GM23338 (cell line): Measurements from ENCODE around the gene DDX59. TPM values are rescaled to one million over a fixed set of nuclear protein-coding genes. Genes with fewer than 3 reads are reported as not detected.

Source experiments
- ATAC-seq: fragments of 200-7000 bp; cut with Tn5 transposase; 3 replicates; pipeline ENCODE4 v1.9.1; 2020
- DNase-seq: peaks from one replicate; pipeline ENCODE4 v3.0.0-alpha.2; 2015; ENCODE audit warnings: low spot score
- H2AFZ ChIP-seq: fragments of 200-600 bp; sonication (generic); 2 replicates; pipeline ENCODE4 v1.8.0; 2016; ENCODE audit warnings: antibody characterized with exemption, mild to moderate bottlenecking, moderate library complexity
- H3F3A ChIP-seq: fragments of 200-600 bp; sonication (generic); replicated peaks from 2 replicates; pipeline ENCODE4 v1.8.0; 2017; ENCODE audit warnings: antibody characterized with exemption, mixed run types, low read depth
- H3K27ac ChIP-seq: fragments of 200-600 bp; sonication (generic); 2 replicates; pipeline ENCODE4 v1.6.1; 2016; ENCODE audit warnings: low read depth
- H3K27me3 ChIP-seq: fragments of 200-600 bp; sonication (generic); 2 replicates; pipeline ENCODE4 v1.8.0; 2016; ENCODE audit warnings: mild to moderate bottlenecking, mixed run types, moderate library complexity; ENCODE audit not compliant: insufficient read depth
- H3K36me3 ChIP-seq: fragments of 200-600 bp; sonication (generic); 2 replicates; pipeline ENCODE4 v1.8.0; 2016; ENCODE audit warnings: mild to moderate bottlenecking; ENCODE audit not compliant: insufficient read depth
- H3K4me1 ChIP-seq: fragments of 200-600 bp; sonication (generic); 2 replicates; pipeline ENCODE4 v1.8.0; 2016; ENCODE audit warnings: mild to moderate bottlenecking, moderate library complexity; ENCODE audit not compliant: insufficient read depth
- H3K4me2 ChIP-seq: fragments of 200-600 bp; sonication (generic); 2 replicates; pipeline ENCODE4 v1.7.1; 2017; ENCODE audit warnings: mixed run types
- H3K4me3 ChIP-seq: fragments of 200-600 bp; sonication (generic); 2 replicates; pipeline ENCODE4 v1.6.1; 2016; ENCODE audit warnings: mixed run types
- H3K79me2 ChIP-seq: fragments of 200-600 bp; sonication (generic); replicated peaks from 2 replicates; pipeline ENCODE4 v1.8.0; 2017; ENCODE audit warnings: mild to moderate bottlenecking; ENCODE audit not compliant: insufficient read depth
- H3K9me2 ChIP-seq: fragments of 200-600 bp; sonication (generic); 2 replicates; pipeline ENCODE4 v1.8.0; 2017; ENCODE audit not compliant: insufficient read depth
- H4K20me1 ChIP-seq: fragments of 200-600 bp; sonication (generic); replicated peaks from 2 replicates; pipeline ENCODE4 v1.8.0; 2017; ENCODE audit warnings: mild to moderate bottlenecking; ENCODE audit not compliant: insufficient read depth
- H3K27ac Mint-ChIP-seq: 2 replicates; pipeline ENCODE4 v1.8.0; 2020; ENCODE audit warnings: inconsistent platforms, mild to moderate bottlenecking, moderate library complexity, mixed read lengths
- H3K27me3 Mint-ChIP-seq: 3 replicates; pipeline ENCODE4 v1.8.0; 2022; ENCODE audit warnings: low read depth, mild to moderate bottlenecking, moderate library complexity, mixed read lengths, inconsistent platforms; ENCODE audit not compliant: insufficient read depth, poor library complexity
- H3K36me3 Mint-ChIP-seq: 3 replicates; pipeline ENCODE4 v1.8.0; 2021; ENCODE audit warnings: low read depth, mild to moderate bottlenecking, inconsistent platforms, moderate library complexity, mixed read lengths
- H3K4me1 Mint-ChIP-seq: 3 replicates; pipeline ENCODE4 v1.8.0; 2020; ENCODE audit warnings: mild to moderate bottlenecking, inconsistent platforms, mixed read lengths
- H3K4me3 Mint-ChIP-seq: 3 replicates; pipeline ENCODE4 v1.8.0; 2021; ENCODE audit warnings: moderate library complexity, mild to moderate bottlenecking, inconsistent platforms, mixed read lengths
- H3K9me3 Mint-ChIP-seq: 3 replicates; pipeline ENCODE4 v1.8.0; 2020; ENCODE audit warnings: moderate library complexity, mild to moderate bottlenecking, inconsistent platforms, mixed read lengths
- CREB1 ChIP-seq: fragments of 250-450 bp; sonication (Bioruptor Pico); IDR thresholded peaks from 2 replicates; pipeline ENCODE4 v1.5.0; 2020; ENCODE audit warnings: low read depth, mild to moderate bottlenecking, moderate library complexity
- EZH2phosphoT487 ChIP-seq: fragments of 200-600 bp; sonication (generic); IDR thresholded peaks from one replicate; pipeline ENCODE4 v1.8.1; 2018; ENCODE audit warnings: antibody characterized with exemption; ENCODE audit not compliant: unreplicated experiment
- JUNB ChIP-seq: IDR thresholded peaks from one replicate; pipeline ENCODE4 v1.6.1; 2016; ENCODE audit warnings: antibody characterized with exemption; ENCODE audit not compliant: unreplicated experiment
- NANOG ChIP-seq: IDR thresholded peaks from 2 replicates; pipeline ENCODE4 v1.6.1; 2016; ENCODE audit warnings: antibody characterized with exemption, borderline replicate concordance
- REST ChIP-seq: IDR thresholded peaks from one replicate; pipeline ENCODE4 v1.6.1; 2018; ENCODE audit warnings: antibody characterized with exemption; ENCODE audit not compliant: unreplicated experiment
- STAT1 ChIP-seq: IDR thresholded peaks from one replicate; pipeline ENCODE4 v1.6.1; 2016; ENCODE audit warnings: antibody characterized with exemption; ENCODE audit not compliant: unreplicated experiment
- ZNF114 ChIP-seq: fragments of 250-450 bp; sonication (Bioruptor Pico); IDR thresholded peaks from 2 replicates; pipeline ENCODE4 v1.5.0; 2020; ENCODE audit warnings: mild to moderate bottlenecking, moderate library complexity
- ZNF331 ChIP-seq: fragments of 250-450 bp; sonication (Bioruptor Pico); IDR thresholded peaks from 2 replicates; pipeline ENCODE4 v1.5.0; 2020; ENCODE audit warnings: low read depth, mild to moderate bottlenecking, moderate library complexity
- polyA plus RNA-seq: library from polyadenylated mRNA; unstranded; fragments of >200 nt; fragmentation: Nextera tagmentation; extraction: Ambion mirVana; gene quantifications from 2 replicates; pipeline ENCODE4 v1.2.1, GENCODE V29; 2016
- total RNA-seq: library from RNA; depleted of rRNA; stranded (reverse); fragments of >200 nt; shearing (Covaris generic); gene quantifications from 2 replicates; pipeline ENCODE4 v1.2.3, GENCODE V29; 2014
- TF ChIP-seq, protein P1 (sequence below): fragments of 250-450 bp; sonication (Bioruptor Pico); IDR thresholded peaks from 2 replicates; pipeline ENCODE4 v1.5.0; 2020; ENCODE audit warnings: mild to moderate bottlenecking, moderate library complexity
- TF ChIP-seq, protein P2 (sequence below): IDR thresholded peaks from 2 replicates; pipeline ENCODE4 v1.6.1; 2016; ENCODE audit warnings: antibody characterized with exemption
- TF ChIP-seq, protein P3 (sequence below), 2 experiments: fragments of 200-600 bp in 1 of 2; sonication (generic) in 1 of 2; conservative IDR thresholded peaks; 2 replicates each; pipeline versions ENCODE4 v1.5.1 to v1.6.1; 2016 to 2017; ENCODE audit warnings: antibody characterized with exemption in 2 of 2, low read depth in 2 of 2, mild to moderate bottlenecking in 2 of 2, moderate library complexity in 1 of 2

Gene DDX59
- total and polyA plus RNA-seq, 2 experiments from 2014 or later, result 14.7 to 15.7 TPM

DNA sequence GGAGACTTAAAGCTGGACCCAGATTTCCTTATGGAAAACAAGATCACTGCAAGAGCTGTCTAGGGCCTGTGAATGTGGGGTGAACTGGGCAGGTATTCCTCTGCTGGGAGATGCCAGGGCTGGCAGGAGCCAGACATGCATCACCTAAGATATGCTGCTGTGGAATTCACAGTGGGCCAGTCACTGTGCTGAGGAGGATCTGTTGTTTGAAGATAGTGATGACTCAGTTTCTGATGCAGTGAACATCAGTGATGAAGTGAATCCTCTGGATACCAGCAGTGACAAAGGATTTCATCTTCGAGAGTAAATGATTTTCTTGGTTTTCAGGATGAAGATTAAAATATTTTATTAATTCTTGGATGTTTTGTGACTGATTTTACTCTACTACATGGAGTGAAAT is 39.1 kb upstream of the DDX59 start:
- Histone ChIP-seq H4K20me1 (no peaks in the 10 kb centered on the region), H3K36me3 (no peaks in the 10 kb centered on the region), H3K9me2 (no peaks in the 10 kb centered on the region), H3K4me1 (no peaks in the 10 kb centered on the region), H3K4me3 (no peak overlapping the region), H2AFZ (no peak overlapping the region), H3F3A (no peaks in the 10 kb centered on the region), H3K79me2 (no peaks in the 10 kb centered on the region), H3K27ac (no peak overlapping the region), H3K4me2 (no peak overlapping the region), H3K27me3 (no peaks in the 10 kb centered on the region)
- Mint-ChIP-seq H3K4me3 (no peak overlapping the region), H3K9me3 (no peaks in the 10 kb centered on the region), H3K27ac (no peak overlapping the region), H3K27me3 (peaks cover 3% of the 10 kb centered on the region), H3K4me1 (no peaks in the 10 kb centered on the region), H3K36me3 (no peaks in the 10 kb centered on the region)
- TF ChIP-seq STAT1, result no peak
- no peak for TF ChIP-seq CREB1 (CRISPR knock-in tag)
- TF ChIP-seq, protein P1, sequence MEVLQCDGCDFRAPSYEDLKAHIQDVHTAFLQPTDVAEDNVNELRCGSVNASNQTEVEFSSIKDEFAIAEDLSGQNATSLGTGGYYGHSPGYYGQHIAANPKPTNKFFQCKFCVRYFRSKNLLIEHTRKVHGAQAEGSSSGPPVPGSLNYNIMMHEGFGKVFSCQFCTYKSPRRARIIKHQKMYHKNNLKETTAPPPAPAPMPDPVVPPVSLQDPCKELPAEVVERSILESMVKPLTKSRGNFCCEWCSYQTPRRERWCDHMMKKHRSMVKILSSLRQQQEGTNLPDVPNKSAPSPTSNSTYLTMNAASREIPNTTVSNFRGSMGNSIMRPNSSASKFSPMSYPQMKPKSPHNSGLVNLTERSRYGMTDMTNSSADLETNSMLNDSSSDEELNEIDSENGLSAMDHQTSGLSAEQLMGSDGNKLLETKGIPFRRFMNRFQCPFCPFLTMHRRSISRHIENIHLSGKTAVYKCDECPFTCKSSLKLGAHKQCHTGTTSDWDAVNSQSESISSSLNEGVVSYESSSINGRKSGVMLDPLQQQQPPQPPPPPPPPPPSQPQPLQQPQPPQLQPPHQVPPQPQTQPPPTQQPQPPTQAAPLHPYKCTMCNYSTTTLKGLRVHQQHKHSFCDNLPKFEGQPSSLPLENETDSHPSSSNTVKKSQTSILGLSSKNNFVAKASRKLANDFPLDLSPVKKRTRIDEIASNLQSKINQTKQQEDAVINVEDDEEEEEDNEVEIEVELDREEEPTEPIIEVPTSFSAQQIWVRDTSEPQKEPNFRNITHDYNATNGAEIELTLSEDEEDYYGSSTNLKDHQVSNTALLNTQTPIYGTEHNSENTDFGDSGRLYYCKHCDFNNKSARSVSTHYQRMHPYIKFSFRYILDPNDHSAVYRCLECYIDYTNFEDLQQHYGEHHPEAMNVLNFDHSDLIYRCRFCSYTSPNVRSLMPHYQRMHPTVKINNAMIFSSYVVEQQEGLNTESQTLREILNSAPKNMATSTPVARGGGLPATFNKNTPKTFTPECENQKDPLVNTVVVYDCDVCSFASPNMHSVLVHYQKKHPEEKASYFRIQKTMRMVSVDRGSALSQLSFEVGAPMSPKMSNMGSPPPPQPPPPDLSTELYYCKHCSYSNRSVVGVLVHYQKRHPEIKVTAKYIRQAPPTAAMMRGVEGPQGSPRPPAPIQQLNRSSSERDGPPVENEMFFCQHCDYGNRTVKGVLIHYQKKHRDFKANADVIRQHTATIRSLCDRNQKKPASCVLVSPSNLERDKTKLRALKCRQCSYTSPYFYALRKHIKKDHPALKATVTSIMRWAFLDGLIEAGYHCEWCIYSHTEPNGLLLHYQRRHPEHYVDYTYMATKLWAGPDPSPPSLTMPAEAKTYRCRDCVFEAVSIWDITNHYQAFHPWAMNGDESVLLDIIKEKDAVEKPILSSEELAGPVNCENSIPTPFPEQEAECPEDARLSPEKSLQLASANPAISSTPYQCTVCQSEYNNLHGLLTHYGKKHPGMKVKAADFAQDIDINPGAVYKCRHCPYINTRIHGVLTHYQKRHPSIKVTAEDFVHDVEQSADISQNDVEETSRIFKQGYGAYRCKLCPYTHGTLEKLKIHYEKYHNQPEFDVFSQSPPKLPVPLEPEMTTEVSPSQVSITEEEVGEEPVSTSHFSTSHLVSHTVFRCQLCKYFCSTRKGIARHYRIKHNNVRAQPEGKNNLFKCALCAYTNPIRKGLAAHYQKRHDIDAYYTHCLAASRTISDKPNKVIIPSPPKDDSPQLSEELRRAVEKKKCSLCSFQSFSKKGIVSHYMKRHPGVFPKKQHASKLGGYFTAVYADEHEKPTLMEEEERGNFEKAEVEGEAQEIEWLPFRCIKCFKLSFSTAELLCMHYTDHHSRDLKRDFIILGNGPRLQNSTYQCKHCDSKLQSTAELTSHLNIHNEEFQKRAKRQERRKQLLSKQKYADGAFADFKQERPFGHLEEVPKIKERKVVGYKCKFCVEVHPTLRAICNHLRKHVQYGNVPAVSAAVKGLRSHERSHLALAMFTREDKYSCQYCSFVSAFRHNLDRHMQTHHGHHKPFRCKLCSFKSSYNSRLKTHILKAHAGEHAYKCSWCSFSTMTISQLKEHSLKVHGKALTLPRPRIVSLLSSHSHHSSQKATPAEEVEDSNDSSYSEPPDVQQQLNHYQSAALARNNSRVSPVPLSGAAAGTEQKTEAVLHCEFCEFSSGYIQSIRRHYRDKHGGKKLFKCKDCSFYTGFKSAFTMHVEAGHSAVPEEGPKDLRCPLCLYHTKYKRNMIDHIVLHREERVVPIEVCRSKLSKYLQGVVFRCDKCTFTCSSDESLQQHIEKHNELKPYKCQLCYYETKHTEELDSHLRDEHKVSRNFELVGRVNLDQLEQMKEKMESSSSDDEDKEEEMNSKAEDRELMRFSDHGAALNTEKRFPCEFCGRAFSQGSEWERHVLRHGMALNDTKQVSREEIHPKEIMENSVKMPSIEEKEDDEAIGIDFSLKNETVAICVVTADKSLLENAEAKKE (CRISPR knock-in tag), result no peak
- TF ChIP-seq, protein P2, sequence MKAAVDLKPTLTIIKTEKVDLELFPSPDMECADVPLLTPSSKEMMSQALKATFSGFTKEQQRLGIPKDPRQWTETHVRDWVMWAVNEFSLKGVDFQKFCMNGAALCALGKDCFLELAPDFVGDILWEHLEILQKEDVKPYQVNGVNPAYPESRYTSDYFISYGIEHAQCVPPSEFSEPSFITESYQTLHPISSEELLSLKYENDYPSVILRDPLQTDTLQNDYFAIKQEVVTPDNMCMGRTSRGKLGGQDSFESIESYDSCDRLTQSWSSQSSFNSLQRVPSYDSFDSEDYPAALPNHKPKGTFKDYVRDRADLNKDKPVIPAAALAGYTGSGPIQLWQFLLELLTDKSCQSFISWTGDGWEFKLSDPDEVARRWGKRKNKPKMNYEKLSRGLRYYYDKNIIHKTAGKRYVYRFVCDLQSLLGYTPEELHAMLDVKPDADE, result no peak
- TF ChIP-seq, protein P3, sequence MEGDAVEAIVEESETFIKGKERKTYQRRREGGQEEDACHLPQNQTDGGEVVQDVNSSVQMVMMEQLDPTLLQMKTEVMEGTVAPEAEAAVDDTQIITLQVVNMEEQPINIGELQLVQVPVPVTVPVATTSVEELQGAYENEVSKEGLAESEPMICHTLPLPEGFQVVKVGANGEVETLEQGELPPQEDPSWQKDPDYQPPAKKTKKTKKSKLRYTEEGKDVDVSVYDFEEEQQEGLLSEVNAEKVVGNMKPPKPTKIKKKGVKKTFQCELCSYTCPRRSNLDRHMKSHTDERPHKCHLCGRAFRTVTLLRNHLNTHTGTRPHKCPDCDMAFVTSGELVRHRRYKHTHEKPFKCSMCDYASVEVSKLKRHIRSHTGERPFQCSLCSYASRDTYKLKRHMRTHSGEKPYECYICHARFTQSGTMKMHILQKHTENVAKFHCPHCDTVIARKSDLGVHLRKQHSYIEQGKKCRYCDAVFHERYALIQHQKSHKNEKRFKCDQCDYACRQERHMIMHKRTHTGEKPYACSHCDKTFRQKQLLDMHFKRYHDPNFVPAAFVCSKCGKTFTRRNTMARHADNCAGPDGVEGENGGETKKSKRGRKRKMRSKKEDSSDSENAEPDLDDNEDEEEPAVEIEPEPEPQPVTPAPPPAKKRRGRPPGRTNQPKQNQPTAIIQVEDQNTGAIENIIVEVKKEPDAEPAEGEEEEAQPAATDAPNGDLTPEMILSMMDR (conservative IDR thresholded peaks at IDR 0.05; ENCODE audit: low read depth in 2 of 2), result no peak
- no peak for TF ChIP-seq REST
- no peak for TF ChIP-seq EZH2phosphoT487
- TF ChIP-seq JUNB, result no peak
- TF ChIP-seq ZNF114 (CRISPR knock-in tag), result no peak
- no peak for TF ChIP-seq NANOG
- no peak for TF ChIP-seq ZNF331 (CRISPR knock-in tag)
- ATAC-seq (no peak), DNase-seq (no peak)
